ENCODE measurements around the gene TFAP2B. TPM values are rescaled to one million over a fixed set of nuclear protein-coding genes. Genes with fewer than 3 reads are reported as not detected.

Gene TFAP2B
- not detected in 2 replicates for total RNA-seq (2014; rRNA removed; shearing (Covaris generic))

- H3K27me3 ChIP-seq (replicated peaks): peaks cover 71% of the 10 kb centered on the region
- no peaks in the 10 kb centered on the region for H3K9me3 ChIP-seq (replicated peaks)
- H3K4me3 ChIP-seq: no peak within 1 kb of the TSS
- H3K36me3 ChIP-seq: no peaks in the 10 kb centered on the region
- peaks cover 4% of the 10 kb centered on the region; the same call in 1 of the 2 replicates for H3K4me1 ChIP-seq (replicated peaks)
- H3K27ac ChIP-seq: no peak within 1 kb of the TSS
- DNase-seq (ENCODE audit: low read depth in 1 of 2, low spot score in 2 of 2): no peak
These were observed at the start of gene TFAP2B for GRCh38 chr6:50818673-50819072. Gene TFAP2B (plus strand): TSS chr6:50818871. CDS start chr6:50818892, 21 bp downstream.

GRCh38 chr6:50778696-50779095 lies 40.0 kb upstream of the TFAP2B start:
- no peak for DNase-seq (ENCODE audit: low read depth in 1 of 2, low spot score in 2 of 2)
- no peaks in the 10 kb centered on the region for H3K27me3 ChIP-seq (replicated peaks)
- no peaks in the 10 kb centered on the region for H3K4me1 ChIP-seq (replicated peaks)
- no peak overlapping the region for H3K4me3 ChIP-seq
- H3K27ac ChIP-seq: no peak overlapping the region
- no peaks in the 10 kb centered on the region for H3K36me3 ChIP-seq
- no peaks in the 10 kb centered on the region for H3K9me3 ChIP-seq (replicated peaks)

GRCh38 chr6:50780382-50780781 lies 38.3 kb upstream of the TFAP2B start:
- H3K9me3 ChIP-seq (replicated peaks): no peaks in the 10 kb centered on the region
- no peak overlapping the region for H3K27ac ChIP-seq
- no peak for DNase-seq (ENCODE audit: low read depth in 1 of 2, low spot score in 2 of 2)
- no peaks in the 10 kb centered on the region for H3K27me3 ChIP-seq (replicated peaks)
- no peaks in the 10 kb centered on the region for H3K36me3 ChIP-seq
- no peaks in the 10 kb centered on the region for H3K4me1 ChIP-seq (replicated peaks)
- no peak overlapping the region for H3K4me3 ChIP-seq

- H3K4me3 ChIP-seq: no peak overlapping the region
- DNase-seq (ENCODE audit: low read depth in 1 of 2, low spot score in 2 of 2): no peak
- no peaks in the 10 kb centered on the region for H3K4me1 ChIP-seq (replicated peaks)
- no peaks in the 10 kb centered on the region for H3K9me3 ChIP-seq (replicated peaks)
- no peaks in the 10 kb centered on the region for H3K36me3 ChIP-seq
- H3K27me3 ChIP-seq (replicated peaks): no peaks in the 10 kb centered on the region
- H3K27ac ChIP-seq: no peak overlapping the region
These were observed 32.8 kb upstream of the TFAP2B start for GRCh38 chr6:50785921-50786320.

- Histone ChIP-seq H3K27ac (no peak overlapping the region), H3K4me1 (replicated peaks) (no peaks in the 10 kb centered on the region), H3K36me3 (no peaks in the 10 kb centered on the region), H3K9me3 (replicated peaks) (no peaks in the 10 kb centered on the region), H3K4me3 (no peak overlapping the region), H3K27me3 (replicated peaks) (no peaks in the 10 kb centered on the region)
- peak in 1 of 2 experiments; percentile 20 for DNase-seq (ENCODE audit: low read depth in 1 of 2, low spot score in 2 of 2)
These were observed 26.7 kb upstream of the TFAP2B start for GRCh38 chr6:50791900-50792508.

GRCh38 chr6:50792771-50793170 lies 25.9 kb upstream of the TFAP2B start:
- H3K27ac ChIP-seq: no peak overlapping the region
- H3K4me3 ChIP-seq: no peak overlapping the region
- no peaks in the 10 kb centered on the region for H3K4me1 ChIP-seq (replicated peaks)
- no peaks in the 10 kb centered on the region for H3K36me3 ChIP-seq
- DNase-seq (ENCODE audit: low read depth in 1 of 2, low spot score in 2 of 2): no peak
- H3K27me3 ChIP-seq (replicated peaks): no peaks in the 10 kb centered on the region
- H3K9me3 ChIP-seq (replicated peaks): no peaks in the 10 kb centered on the region

- DNase-seq (ENCODE audit: low read depth in 1 of 2, low spot score in 2 of 2): no peak
- Histone ChIP-seq H3K27ac (no peak overlapping the region), H3K4me3 (no peak overlapping the region), H3K27me3 (replicated peaks) (no peaks in the 10 kb centered on the region), H3K9me3 (replicated peaks) (no peaks in the 10 kb centered on the region), H3K4me1 (replicated peaks) (no peaks in the 10 kb centered on the region), H3K36me3 (no peaks in the 10 kb centered on the region)
These were observed 23.1 kb upstream of the TFAP2B start for GRCh38 chr6:50795574-50795973.

GRCh38 chr6:50804283-50804682 lies 14.4 kb upstream of the TFAP2B start:
- Histone ChIP-seq H3K27ac (no peak overlapping the region), H3K36me3 (no peaks in the 10 kb centered on the region), H3K4me1 (replicated peaks) (no peaks in the 10 kb centered on the region), H3K4me3 (no peak overlapping the region), H3K27me3 (replicated peaks) (peaks cover 6% of the 10 kb centered on the region), H3K9me3 (replicated peaks) (no peaks in the 10 kb centered on the region)
- DNase-seq (ENCODE audit: low read depth in 1 of 2, low spot score in 2 of 2): no peak

- Histone ChIP-seq H3K4me3 (no peak overlapping the region), H3K9me3 (replicated peaks) (no peaks in the 10 kb centered on the region), H3K27me3 (replicated peaks) (peaks cover 6% of the 10 kb centered on the region), H3K36me3 (no peaks in the 10 kb centered on the region), H3K4me1 (replicated peaks) (no peaks in the 10 kb centered on the region), H3K27ac (no peak overlapping the region)
- no peak for DNase-seq (ENCODE audit: low read depth in 1 of 2, low spot score in 2 of 2)
These were observed 11.6 kb upstream of the TFAP2B start for GRCh38 chr6:50807035-50807434.

GRCh38 chr6:50815436-50816114 lies 3.1 kb upstream of the TFAP2B start:
- DNase-seq (ENCODE audit: low read depth in 1 of 2, low spot score in 2 of 2): peak in 1 of 2 experiments; percentile 28

GRCh38 chr6:50816115-50816675 lies 2.5 kb upstream of the TFAP2B start:
- Histone ChIP-seq H3K36me3 (no peaks in the 10 kb centered on the region), H3K4me3 (peak overlapping the region; percentile 24), H3K27me3 (replicated peaks) (peaks cover 53% of the 10 kb centered on the region), H3K4me1 (replicated peaks) (peaks cover 4% of the 10 kb centered on the region; the same call in 1 of the 2 replicates), H3K9me3 (replicated peaks) (no peaks in the 10 kb centered on the region), H3K27ac (no peak overlapping the region)
- peak; percentile 43 to 66 for DNase-seq (ENCODE audit: low read depth in 1 of 2, low spot score in 2 of 2)

More at GRCh38 chr6:50815436-50816114, 3.1 kb upstream of the TFAP2B start:
- Histone ChIP-seq H3K9me3 (replicated peaks) (no peaks in the 10 kb centered on the region), H3K4me3 (peak overlapping the region; percentile 24), H3K4me1 (replicated peaks) (peaks cover 4% of the 10 kb centered on the region; the same call in 1 of the 2 replicates), H3K27ac (no peak overlapping the region), H3K27me3 (replicated peaks) (peaks cover 47% of the 10 kb centered on the region), H3K36me3 (no peaks in the 10 kb centered on the region)

GRCh38 chr6:50816947-50817645 lies 1.6 kb upstream of the TFAP2B start:
- peaks cover 59% of the 10 kb centered on the region for H3K27me3 ChIP-seq (replicated peaks)

GRCh38 chr6:50817646-50817950 lies 1.1 kb upstream of the TFAP2B start:
- Histone ChIP-seq H3K36me3 (no peaks in the 10 kb centered on the region), H3K4me3 (no peak overlapping the region), H3K4me1 (replicated peaks) (peaks cover 4% of the 10 kb centered on the region; the same call in 1 of the 2 replicates), H3K27me3 (replicated peaks) (peaks cover 64% of the 10 kb centered on the region), H3K27ac (no peak overlapping the region), H3K9me3 (replicated peaks) (no peaks in the 10 kb centered on the region)
- DNase-seq (ENCODE audit: low read depth in 1 of 2, low spot score in 2 of 2): no peak

More at GRCh38 chr6:50816947-50817645, 1.6 kb upstream of the TFAP2B start:
- no peak for DNase-seq (ENCODE audit: low read depth in 1 of 2, low spot score in 2 of 2)
- peaks cover 4% of the 10 kb centered on the region; the same call in 1 of the 2 replicates for H3K4me1 ChIP-seq (replicated peaks)
- H3K36me3 ChIP-seq: no peaks in the 10 kb centered on the region
- no peaks in the 10 kb centered on the region for H3K9me3 ChIP-seq (replicated peaks)
- H3K27ac ChIP-seq: no peak overlapping the region
- no peak overlapping the region for H3K4me3 ChIP-seq

GRCh38 chr6:50818020-50818419 lies 651 bp upstream of the TFAP2B start:
- no peaks in the 10 kb centered on the region for H3K36me3 ChIP-seq
- H3K4me3 ChIP-seq: no peak overlapping the region
- H3K27ac ChIP-seq: no peak overlapping the region
- peaks cover 68% of the 10 kb centered on the region for H3K27me3 ChIP-seq (replicated peaks)
- DNase-seq (ENCODE audit: low read depth in 1 of 2, low spot score in 2 of 2): no peak
- no peaks in the 10 kb centered on the region for H3K9me3 ChIP-seq (replicated peaks)
- peaks cover 4% of the 10 kb centered on the region; the same call in 1 of the 2 replicates for H3K4me1 ChIP-seq (replicated peaks)

All from SJSA1 (cell line).